ENCODE data around the gene SMAD3.

- TF ChIP-seq YY1 (IDR thresholded peaks at IDR 0.05; ENCODE audit: insufficient read depth, insufficient read length) = no peak
- no peak for TF ChIP-seq SUZ12 (IDR thresholded peaks at IDR 0.05; ENCODE audit: extremely low read depth, insufficient read depth, insufficient read length)
- no peak for TF ChIP-seq ZNF274 (IDR thresholded peaks at IDR 0.05; ENCODE audit: low read depth, low read length)
Measured at GRCh38 chr15:67036775-67037555, 28.4 kb upstream of the SMAD3 start.
